ENCODE data around the gene SFXN2.

Gene SFXN2

DNA sequence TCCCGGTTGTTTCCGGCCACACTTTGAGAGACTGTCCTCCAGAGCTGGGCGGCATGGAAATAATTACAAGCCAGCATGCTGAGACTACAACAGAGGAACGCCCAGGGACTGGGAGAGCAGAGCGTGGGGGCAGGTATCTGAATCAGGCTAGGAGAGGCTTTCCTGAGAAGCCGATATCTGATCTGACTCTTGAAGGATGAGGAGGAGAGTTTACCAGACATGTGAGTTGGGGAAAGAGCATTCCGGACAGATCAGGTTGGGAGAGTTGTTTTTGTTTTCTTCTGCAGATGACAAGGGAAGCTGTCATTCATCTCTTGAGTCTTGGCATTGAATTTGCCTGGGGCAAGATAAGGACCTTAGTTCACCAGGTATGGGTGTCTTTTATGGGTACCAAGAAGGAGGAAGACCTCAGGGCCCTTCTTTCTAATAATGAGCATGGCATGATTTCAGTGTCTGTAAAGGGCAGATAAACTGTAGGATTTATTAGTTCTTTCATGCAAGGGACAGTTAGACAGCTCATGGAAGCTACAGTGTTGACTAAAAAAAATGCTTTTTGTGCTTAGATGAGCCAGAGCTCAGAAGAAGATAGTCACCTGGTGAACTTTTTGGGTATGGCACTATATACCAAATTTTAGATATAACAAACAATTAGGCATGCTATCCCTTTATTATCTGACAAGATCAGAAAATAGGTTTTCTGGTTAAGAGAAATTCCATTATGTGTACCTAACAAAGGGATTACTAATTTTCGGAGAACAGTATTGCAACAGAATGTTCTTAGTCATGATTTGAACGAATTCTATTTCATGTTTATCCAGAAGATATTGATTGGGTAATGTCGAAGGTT, 65.5 kb downstream of the SFXN2 start:
- DNase-seq = no peak

DNA sequence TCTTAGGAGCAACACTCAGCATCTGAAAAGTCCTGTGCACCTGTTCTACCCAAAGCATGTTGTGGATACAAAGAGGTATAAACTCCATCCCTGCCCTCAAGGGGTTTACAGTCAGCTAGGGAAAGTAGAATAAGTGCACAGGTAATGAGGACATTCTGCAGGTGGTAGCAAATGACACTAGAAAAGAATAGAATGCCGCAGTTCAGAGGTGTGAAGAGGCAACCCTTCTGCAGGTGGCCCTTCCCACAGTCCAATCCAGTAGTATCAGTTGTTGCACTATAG, 66.0 kb downstream of the SFXN2 start:
- DNase-seq = no peak

DNA sequence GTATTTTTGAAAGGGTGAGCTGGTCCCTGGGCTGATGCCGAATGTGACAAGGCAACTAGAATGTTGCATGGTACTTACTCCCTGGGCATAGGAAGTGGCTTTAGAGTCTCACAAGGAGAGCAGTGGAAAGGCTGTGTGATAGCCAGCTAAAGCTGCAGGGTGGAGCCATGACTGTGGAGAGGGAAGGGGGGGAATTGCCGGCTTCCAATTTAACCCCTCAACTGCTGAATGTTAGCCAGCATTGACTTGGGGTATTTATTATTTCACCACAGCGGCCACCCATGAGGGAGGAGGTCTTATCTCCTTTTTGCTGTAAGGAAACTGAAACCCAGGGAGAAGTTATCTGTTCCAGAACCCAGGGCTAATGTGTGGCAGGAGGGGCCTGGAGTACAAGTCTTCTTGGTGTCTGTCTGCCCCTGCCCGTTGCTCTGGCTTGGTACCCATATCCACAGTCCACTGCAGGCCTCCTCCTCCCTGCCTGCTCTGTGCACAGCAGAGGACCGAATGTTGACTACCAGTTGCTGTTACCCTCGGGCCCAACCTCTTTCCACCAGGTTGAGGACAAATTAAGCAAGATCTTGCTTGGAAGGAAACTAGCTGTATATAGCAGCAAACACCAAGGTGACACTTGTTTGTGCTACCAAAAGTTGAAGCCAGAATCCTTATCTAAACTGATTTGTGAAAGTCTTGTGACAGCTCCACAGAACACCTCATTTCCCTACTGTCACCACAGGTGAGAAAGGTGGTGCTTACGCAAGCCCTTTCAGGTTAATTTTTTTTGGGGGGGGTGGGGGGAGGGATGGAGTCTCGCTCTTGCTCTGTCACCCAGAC, 66.9 kb downstream of the SFXN2 start:
- no peak for DNase-seq

DNA sequence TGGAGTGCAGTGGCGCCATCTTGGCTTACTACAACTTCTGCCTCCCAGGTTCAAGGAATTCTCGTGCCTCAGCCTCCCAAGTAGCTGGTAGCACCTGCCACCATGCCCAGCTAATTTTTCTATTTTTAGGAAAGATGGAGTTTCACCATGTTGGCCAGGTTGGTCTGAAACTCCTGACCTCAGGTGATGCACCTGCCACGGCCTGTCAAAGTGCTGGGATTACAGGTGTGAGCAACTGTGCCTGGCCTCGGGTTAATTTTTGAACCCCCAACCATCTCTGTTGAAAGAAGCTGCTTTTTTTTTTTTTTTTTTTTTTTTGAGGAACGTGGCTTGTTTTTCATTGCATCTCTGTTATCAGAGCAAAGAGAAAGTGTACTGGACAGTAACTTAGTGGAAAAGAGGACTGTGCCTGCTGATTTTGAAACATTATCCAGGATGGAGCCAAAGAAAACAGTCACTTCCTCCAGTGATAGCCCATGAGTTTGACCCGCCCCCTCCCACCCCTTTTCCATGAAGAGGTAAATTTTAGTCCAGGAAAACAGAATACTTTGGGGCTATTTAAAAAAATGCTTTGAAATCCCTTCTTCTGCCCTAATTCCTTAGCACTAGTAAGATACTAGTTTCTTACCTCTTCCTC, 67.6 kb downstream of the SFXN2 start:
- DNase-seq = no peak

DNA sequence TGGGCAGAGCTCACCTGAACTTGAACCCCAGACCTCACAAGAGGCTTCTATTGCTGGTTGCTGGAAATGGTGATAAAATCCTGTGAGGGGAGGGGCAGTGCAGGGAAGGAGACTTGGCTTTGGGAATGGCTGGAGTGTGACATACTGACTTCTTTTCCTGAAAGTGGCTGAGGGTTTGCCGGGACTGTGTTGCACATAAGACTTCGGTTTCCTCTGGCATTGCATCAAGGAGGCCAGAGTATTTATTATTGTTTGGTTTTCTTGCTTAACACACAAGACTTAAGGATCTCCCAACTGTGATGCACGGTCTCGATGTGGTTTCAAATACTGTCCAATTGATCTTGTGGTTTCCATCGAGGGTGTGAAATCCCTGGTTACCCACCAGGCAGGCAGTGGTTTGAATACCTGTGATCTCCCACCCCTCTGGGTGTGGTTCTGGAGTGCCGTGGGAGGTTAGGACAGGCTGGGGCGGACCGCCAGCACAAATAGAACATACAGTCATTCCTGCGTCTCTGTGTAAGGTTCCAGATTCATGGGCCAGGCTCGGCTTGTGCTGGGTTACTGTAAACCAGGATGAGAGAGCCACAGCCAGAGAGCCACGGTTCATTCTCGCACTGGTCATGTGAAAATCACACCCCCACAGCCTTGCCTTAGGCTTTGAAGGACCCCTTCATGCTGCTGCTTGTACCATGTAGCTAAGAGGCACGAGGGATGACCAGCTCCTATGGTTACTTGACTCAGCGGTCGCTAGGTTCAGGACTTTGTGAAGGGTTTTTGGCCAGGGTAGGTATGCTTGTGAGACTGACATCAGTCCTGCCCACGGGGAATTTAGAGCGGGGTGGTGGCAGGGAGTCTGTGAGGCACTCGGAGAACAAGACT, 68.5 kb downstream of the SFXN2 start:
- DNase-seq = no peak

DNA sequence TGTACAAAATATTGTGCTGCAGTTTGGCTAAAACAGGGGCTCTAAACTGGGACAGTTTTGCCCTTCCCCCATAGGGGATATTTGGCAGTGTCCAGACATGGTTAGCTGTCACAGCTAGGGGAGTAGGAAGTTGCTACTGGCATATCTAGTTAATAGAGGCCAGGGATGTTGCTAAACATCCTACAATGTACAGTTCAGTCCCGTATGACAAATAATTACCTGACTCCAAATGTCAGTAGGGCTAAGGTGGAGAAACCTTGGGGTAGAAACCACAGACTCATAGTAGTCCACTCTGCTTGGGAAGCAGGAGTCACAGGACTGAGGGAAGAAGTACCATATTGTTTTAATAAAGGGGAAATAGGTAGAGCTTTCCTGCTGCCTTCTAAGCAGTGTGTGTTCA, 69.1 kb downstream of the SFXN2 start:
- DNase-seq = no peak

DNA sequence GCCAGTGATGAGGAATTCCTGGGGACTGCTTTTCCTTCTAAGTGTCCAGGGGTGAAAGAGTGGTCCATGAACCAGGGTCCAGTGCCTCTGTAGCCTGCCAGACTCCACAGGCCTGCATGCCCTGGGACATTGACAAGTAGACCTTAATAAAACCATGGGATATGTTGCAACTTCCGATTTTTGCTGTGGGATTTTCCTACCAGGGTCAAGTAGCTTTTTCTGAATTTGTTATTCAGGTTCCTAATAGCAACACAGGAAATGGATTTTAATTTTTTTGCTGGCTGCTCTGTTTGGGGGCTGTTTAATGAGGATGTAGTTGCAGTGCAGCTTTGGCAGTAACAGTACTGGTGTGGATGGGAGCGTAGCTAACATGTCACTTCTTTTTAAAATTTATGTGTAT, 71.4 kb downstream of the SFXN2 start:
- no peak for DNase-seq

DNA sequence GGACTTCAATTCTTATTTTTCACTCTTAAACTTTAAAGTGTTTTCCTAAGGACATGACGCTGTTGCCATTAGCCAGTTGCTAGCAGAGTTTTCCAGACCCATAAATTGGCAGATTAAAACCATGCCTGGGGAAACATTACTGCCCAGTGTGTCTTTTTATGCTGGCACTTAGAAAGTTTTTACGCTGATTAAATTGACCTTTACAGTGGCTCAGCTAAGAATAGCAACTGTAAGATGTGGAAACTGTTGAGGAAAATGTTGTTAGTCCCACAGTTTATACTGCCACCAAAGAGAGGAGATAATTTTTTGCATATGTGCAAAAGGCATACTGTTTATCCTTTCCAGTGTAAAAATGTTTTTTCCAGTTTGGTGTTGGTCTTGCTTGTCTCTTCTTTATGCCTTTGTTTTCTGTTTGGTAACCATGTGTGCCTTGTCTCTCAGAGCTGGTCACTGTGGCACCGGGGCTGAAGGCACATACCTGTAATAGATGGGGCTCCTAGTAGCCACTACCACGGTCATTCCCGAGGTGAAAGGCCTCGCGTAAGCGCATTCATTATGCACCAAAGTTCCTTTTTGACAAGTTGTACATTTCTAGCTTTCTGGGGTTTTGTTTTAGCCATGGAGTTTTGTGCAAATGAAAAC, 77.4 kb downstream of the SFXN2 start:
- no peak for DNase-seq

All from T-helper 1 cell (primary cell).